CD4-positive, alpha-beta T cell treated with Interleukin-4 for 1 hour (primary cell): ENCODE data around the gene MYO15B.
"Not testable (repeated sequence)": the region's sequence is repeated elsewhere in the genome, so short reads cannot be mapped to it uniquely, and the experiment has no call there.

Experiments
- DNase-seq, 2 donors: peaks; one replicate each; pipeline ENCODE4 v3.0.0-alpha.2; 2020 to 2022

Gene MYO15B

DNA sequence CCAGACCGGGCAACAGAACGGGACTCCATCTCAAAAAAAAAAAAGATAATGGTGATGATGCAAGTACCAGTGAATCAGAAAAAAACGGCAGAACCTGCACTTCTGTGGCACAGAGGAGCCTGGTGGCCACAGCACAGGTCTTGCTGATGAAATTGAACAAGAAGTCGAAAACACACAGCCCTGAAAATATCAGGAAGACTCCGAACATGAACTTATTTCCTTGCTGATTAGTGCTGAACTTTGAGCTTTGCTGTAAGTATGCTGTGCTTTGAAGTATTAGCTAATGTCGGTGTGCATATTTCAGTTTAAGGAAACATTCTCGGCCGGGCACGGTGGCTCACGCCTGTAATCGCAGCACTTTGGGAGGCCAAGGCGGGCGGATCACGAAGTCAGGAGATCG lies 10.9 kb upstream of the MYO15B start:
- DNase-seq = no peak

DNA sequence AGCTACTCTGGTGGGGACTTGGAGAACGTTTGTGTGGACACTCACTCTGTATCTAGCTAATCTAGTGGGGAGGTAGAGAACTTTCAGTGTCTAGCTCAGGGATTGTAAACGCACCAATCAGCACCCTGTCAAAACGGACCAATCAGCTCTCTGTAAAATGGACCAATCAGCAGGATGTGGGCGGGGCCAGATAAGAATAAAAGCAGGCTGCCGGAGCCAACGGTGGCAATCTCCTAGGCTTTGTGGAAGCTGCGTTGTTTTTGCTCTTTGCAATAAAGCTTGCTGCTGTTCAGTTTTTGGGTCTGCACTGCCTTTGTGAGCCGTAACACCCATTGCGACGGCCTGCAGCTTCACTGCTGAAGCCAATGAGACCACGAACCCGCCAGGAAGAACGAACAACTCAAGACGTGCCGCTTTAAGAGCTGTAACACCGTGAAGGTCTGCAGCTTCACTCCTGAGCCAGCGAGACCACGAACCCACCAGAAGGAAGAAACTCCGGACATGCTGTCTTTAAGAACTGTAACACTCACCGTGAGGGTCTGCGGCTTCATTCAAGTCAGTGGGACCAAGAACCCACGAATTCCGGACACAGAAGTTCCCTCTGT lies 6.4 kb upstream of the MYO15B start:
- peak; percentile 67 to 72 for DNase-seq

DNA sequence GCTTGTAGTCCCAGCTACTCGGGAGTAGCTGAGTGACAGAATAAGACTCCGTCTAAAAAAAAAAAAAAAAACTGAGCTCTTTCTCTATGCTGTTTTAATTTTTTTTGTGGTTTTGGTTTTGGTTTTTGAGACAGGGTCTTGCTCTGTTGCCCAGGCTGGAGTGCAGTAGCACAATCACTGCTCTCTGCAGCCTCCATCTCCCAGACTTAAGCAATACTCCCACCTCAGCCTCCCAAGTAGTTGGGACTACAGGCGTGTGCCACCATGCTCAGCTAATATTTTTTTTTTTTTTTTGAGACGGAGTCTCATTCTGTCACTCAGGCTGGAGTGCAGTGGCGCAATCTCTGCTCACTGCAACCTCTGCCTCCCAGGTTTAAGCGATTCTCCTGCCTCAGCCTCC lies 4.4 kb upstream of the MYO15B start:
- not testable (repeated sequence) for DNase-seq

DNA sequence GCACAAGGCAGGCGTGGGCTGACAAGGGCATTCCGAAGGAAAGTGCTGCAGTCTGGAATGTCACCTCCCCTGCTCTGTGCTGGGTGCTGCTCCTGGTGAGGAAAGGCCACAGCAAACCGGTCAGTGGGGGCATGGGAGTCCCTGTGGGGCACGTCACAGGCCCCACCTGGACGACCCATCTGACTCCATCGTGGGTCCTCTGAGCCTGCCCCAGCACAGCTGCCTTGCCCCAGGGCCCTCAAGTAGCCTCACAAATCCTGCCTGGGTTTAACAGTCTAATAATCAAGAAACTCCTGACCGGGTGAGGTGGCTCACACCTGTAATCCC lies 2.8 kb upstream of the MYO15B start:
- DNase-seq = no peak

DNA sequence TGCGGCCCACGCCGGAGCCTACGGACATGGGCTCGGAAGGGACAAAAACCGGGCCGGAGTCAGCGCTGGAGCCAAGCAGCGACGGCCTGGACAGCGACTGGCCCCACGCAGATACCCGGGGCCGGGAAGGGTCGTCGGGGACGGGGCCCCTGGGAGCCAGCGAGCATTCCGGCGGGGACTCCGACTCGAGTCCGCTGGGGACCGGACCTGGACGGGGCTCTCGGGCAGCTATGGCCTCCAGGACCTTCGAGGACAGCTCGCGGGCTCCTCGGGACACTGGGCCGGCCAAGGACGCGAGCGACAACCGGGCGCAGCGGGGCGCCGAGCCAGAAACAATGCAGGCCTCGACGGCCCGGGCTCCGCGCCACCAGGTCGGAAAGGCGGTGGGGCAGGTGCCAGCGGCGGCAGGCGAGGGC lies 1.0 kb downstream of the MYO15B start:
- DNase-seq = no peak

GRCh38 chr17:75589012-75589918 lies 1.7 kb downstream of the MYO15B start:
- DNase-seq = peak; percentile 93 to 96

- no peak for DNase-seq
Observed at GRCh38 chr17:75589919-75590303, 2.3 kb downstream of the MYO15B start.

DNA sequence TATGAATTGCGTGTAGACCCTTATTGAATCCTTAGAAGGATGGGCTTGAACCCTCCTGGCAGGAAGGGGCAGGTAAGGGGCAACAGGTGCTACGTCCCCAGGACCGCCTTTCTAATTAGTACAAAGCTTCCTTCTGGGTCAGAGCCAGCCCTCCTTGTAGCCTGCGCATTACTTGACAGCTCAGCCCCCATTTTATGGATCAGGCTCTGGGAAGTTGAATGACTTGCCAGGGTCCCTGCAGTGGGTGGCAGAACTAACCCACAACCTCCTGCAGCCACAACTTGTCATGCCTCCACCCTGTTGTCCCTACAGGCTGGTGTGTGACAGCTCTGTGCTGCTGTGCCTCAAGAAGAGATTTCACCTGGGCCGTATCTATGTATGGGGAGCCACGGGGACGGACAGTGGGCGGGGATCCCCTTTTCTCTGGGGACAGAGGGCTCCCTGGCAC lies 2.7 kb downstream of the MYO15B start:
- no peak for DNase-seq

GRCh38 chr17:75590849-75591721 lies 3.5 kb downstream of the MYO15B start:
- no peak for DNase-seq

GRCh38 chr17:75591722-75592302 lies 4.2 kb downstream of the MYO15B start:
- DNase-seq = no peak

GRCh38 chr17:75592348-75593020 lies 4.9 kb downstream of the MYO15B start:
- DNase-seq = no peak

DNA sequence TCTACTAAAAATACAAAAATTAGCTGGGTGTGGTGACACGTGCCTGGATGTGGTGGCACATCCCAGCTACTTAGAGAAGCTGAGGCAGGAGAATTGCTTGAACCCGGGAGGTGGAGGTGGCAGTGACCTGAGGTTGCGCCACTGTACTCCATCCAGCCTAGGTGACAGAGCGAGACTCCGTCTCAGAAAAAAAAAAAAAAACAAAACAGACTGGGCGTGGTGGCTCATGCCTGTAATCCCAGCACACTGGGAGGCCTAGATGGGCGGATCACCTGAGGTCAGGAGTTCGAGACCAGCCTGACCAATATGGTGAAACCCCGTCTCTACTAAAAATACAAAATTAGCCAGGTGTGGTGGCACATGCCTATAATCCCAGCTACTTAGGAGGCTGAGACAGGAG lies 5.8 kb downstream of the MYO15B start:
- DNase-seq = not testable (repeated sequence)

DNA sequence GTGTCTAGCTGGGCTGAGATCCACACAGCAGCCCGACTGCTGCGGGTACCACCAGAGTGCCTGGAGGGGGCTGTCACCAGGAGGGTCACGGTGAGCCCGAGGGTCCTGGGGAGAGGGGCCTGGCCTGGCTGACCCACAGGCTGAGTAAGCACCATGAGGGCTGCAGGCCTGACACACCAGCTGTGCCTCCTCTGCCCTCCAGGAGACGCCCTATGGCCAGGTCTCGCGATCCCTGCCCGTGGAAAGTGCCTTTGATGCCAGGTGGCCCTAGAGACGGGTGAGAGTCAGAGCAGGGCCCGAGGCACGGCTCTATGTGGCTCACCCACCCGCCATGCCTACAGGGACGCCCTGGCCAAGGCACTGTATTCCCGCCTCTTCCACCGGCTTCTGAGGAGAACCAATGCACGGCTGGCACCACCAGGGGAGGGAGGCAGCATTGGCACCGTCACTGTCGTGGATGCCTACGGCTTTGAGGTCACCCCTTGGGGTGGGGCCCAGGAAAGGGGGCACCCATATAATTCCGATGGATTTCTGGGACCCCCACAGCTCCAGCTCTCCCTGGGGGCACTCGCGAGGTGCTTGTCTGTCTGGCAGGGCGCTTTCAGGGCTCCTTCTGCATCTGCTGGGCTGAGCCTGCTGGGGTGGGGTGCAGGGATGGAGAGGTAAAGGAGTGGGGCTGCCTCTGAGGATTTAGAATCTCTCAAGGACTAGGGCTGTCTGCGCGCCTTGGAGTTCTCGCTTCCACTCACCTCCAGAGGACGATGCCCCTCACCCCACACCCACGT lies 7.1 kb downstream of the MYO15B start:
- DNase-seq = no peak

- no peak for DNase-seq
Observed at GRCh38 chr17:75595284-75595919, 7.8 kb downstream of the MYO15B start.

- DNase-seq = no peak
Observed at GRCh38 chr17:75595920-75596313, 8.3 kb downstream of the MYO15B start.

DNA sequence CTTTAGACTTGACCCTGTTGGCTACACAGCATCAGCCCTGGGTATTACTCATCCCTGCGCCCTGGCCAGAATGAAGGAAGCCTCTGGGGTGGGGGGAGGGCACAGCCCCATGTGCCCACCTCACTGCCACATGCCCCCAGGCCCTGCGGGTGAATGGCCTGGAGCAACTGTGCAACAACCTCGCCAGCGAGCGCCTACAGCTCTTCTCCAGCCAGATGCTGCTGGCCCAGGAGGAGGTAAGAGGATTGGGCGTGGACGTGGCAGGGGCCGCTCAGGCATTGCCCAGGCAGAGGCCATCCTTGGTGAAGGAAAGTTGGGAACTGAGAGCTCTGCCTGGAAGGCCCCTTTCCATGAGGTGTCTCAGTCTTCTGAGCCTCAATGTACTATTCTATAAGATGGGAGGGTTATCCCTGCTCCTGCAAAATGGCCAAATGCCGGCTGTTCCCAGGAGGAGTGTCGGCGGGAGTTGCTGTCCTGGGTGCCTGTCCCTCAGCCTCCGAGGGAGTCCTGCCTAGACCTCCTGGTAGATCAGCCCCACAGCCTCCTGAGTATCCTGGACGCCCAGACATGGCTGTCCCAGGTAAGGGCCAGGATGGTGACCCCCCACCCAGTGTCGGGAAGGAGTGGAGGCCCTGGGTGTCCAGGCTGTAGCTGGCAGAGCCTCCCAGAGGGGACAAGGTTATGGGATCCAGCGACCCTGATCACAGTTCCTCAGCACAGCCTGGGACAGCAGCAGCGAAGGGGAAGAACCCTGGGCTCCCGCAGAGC lies 8.9 kb downstream of the MYO15B start:
- DNase-seq = no peak

GRCh38 chr17:75601057-75601987 lies 13.7 kb downstream of the MYO15B start:
- DNase-seq = peak; percentile 58 to 60

DNA sequence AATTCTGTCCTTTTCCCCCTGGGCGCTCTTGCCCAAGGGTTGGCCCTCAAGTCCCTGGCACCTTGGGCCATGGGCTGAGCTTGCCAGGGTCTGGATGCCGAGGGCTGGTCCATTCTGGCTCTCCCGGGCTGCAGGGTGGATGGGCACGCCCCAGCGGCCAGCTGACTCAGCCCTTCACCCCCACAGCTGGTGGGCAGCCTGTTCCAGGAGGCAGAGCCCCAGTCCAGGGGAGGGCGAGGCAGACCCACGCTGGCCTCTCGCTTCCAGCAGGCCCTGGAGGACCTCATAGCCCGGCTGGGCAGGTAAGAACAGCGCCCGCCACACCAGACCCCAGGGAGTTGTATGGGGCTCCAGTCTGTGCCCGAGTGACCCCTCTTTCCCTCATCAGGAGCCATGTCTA lies 15.0 kb downstream of the MYO15B start:
- no peak for DNase-seq

DNA sequence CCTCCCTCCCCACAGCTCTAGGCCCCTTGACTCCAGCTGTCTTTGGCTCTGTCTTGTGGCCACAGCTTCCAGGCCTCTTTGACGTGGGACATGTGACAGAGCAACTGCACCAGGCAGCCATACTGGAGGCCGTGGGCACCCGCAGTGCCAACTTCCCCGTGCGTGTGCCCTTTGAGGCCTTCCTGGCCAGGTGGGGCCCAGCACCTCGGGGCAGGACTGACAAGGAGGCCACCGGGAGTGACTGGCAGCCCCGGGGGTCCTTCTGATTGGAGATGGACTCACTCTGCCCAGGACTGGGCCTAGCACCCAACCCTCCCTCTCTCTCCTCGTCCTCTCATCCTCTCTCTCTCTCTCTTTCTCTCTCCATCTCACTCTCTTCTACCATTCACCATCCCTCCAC lies 15.5 kb downstream of the MYO15B start:
- no peak for DNase-seq
